Thyroid gland (tissue), 4 donors: ENCODE data around the gene RALGAPA1. TPM values are rescaled to one million over a fixed set of nuclear protein-coding genes. Genes with fewer than 3 reads are reported as not detected.

Source experiments
- DNase-seq, 2 donors: peaks; one replicate each; pipeline ENCODE4 v3.0.0-alpha.2; 2019
- H3K27ac ChIP-seq, 3 donors: fragments of 200-600 bp; sonication (generic); 1 replicate in 2 of 3; 2 replicates in 1 of 3; pipeline ENCODE4 v1.5.1; 2016 to 2019; ENCODE audit warnings: mild to moderate bottlenecking in 1 of 3, moderate library complexity in 1 of 3
- H3K27me3 ChIP-seq: fragments of 200-600 bp; sonication (generic); one replicate; pipeline ENCODE4 v1.5.1; 2019
- H3K36me3 ChIP-seq, 2 donors: fragments of 200-600 bp; sonication (generic); one replicate each; pipeline ENCODE4 v1.5.1; 2016 to 2019
- H3K4me1 ChIP-seq, 2 donors: fragments of 200-600 bp; sonication (generic); one replicate each; pipeline ENCODE4 v1.5.1; 2017 to 2019
- H3K4me3 ChIP-seq, 3 donors: fragments of 200-600 bp; sonication (generic); replicated peaks in 1 of 3; 1 replicate in 2 of 3; 2 replicates in 1 of 3; pipeline ENCODE4 v1.5.1; 2016; ENCODE audit warnings: mild to moderate bottlenecking in 1 of 3
- H3K9me3 ChIP-seq: fragments of 200-600 bp; sonication (generic); one replicate; pipeline ENCODE4 v1.5.1; 2017
- CTCF ChIP-seq, 6 experiments: fragments of 200-600 bp in 3 of 6; fragments of 450-650 bp in 3 of 6; sonication (generic) in 3 of 6; IDR thresholded peaks; one replicate each; pipeline ENCODE4 v1.5.1; 2016 to 2019; ENCODE audit warnings: antibody characterized with exemption in 6 of 6, mild to moderate bottlenecking in 2 of 6, inconsistent platforms in 1 of 6, moderate library complexity in 1 of 6
- POLR2A ChIP-seq, 2 donors: fragments of 450-650 bp; IDR thresholded peaks; one replicate each; pipeline ENCODE4 v1.6.1; 2017; ENCODE audit warnings: antibody characterized with exemption in 2 of 2, mild to moderate bottlenecking in 2 of 2, moderate library complexity in 1 of 2
- WGBS, 2 donors: methylation state at CpG; one replicate each; pipeline ENCODE4 v1.1.5; 2017; 5-methylcytosine and 5-hydroxymethylcytosine counted together
- intact Hi-C: fragments of 100-400 bp; cut with DNase I; formaldehyde crosslinking; loops from one replicate; pipeline ENCODE4 v1.15.1; 2023
- total RNA-seq, 4 donors: library from RNA; depleted of rRNA; stranded (reverse); fragments of >200 nt; gene quantifications; one replicate each; pipeline ENCODE4 v1.2.3, GENCODE V29; 2016

Gene RALGAPA1
- total RNA-seq, 4 donors from 2014 or later: 95.6 to 137 (median 111) TPM

DNA sequence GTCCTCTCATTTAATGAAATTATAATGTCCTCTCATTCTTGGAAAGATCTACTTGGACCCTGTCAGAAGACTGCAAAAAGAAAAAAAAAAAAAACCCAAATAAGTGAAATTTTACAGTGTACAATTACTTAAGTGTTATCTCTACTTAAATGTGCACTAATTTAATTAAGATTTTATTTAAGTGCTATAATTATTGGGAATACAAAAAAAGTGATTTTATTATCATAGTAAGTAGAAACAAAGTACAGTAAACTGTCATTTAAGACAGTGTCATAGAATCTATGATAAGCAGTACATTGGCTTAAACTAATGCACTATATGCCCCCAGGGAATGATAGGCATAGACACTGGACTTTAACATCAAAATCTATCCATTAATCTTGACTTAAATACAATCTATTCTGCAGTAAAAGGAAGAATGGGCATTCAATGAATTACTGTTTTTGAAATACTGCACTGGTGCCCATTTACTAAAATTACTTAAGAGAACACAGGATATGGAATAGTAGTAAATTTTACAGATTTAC, 251.8 kb downstream of the RALGAPA1 start:
- Histone ChIP-seq H3K4me1 (no peaks in the 10 kb centered on the region), H3K9me3 (no peaks in the 10 kb centered on the region), H3K36me3 (no peaks in the 10 kb centered on the region), H3K27me3 (no peaks in the 10 kb centered on the region), H3K4me3 (no peak overlapping the region), H3K27ac (no peak overlapping the region)
- no peak for DNase-seq
- intact Hi-C loops: no loop called here
- TF ChIP-seq POLR2A (IDR thresholded peaks at IDR 0.05) (no peak), CTCF (IDR thresholded peaks at IDR 0.05) (no peak)

GRCh38 chr14:35556548-35556947, 252.5 kb downstream of the RALGAPA1 start:
- Histone ChIP-seq H3K27me3 (no peaks in the 10 kb centered on the region), H3K27ac (no peak overlapping the region), H3K36me3 (no peaks in the 10 kb centered on the region), H3K9me3 (no peaks in the 10 kb centered on the region), H3K4me3 (no peak overlapping the region), H3K4me1 (peaks cover 0 to under 1% of the 10 kb centered on the region in 2 donors)
- DNase-seq: no peak
- intact Hi-C loops: no loop called here
- 76 to 91% methylated on average over 1 of the region's 1 CpG for WGBS, 2 donors
- TF ChIP-seq POLR2A (IDR thresholded peaks at IDR 0.05) (no peak), CTCF (IDR thresholded peaks at IDR 0.05) (no peak)

DNA sequence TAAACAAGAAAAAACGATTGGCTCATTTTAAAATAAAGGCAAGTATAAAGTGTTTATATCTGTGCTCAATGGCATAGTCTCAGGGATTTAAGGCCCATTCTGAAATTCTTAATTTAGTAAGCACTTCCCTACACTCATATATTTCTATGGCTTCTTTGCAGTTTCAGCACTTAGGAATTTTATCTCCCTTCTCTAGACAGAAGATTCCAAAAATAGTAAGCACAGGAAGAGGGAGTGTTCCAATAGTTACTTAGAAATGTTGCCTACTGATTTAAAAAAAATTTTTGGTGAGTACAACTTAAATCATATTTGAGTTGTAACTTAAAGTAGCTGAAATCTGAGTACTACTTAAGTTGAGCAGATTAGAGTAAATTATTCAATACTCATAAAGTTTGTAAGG, 255.3 kb downstream of the RALGAPA1 start:
- H3K27ac ChIP-seq: no peak overlapping the region
- intact Hi-C loops: no loop called here
- no peaks in the 10 kb centered on the region for H3K36me3 ChIP-seq
- H3K9me3 ChIP-seq: no peaks in the 10 kb centered on the region
- 65 to 81% methylated on average over 1 of the region's 1 CpG for WGBS, 2 donors
- no peak overlapping the region for H3K4me3 ChIP-seq
- DNase-seq: no peak
- no peak for TF ChIP-seq POLR2A (IDR thresholded peaks at IDR 0.05)
- no peak for TF ChIP-seq CTCF (IDR thresholded peaks at IDR 0.05)
- no peaks in the 10 kb centered on the region for H3K27me3 ChIP-seq
- peaks cover 0 to 3% of the 10 kb centered on the region in 2 donors for H3K4me1 ChIP-seq

GRCh38 chr14:35551081-35551480, 258.0 kb downstream of the RALGAPA1 start:
- TF ChIP-seq POLR2A (IDR thresholded peaks at IDR 0.05) (no peak), CTCF (IDR thresholded peaks at IDR 0.05) (no peak)
- Histone ChIP-seq H3K27me3 (no peaks in the 10 kb centered on the region), H3K4me3 (no peak overlapping the region), H3K36me3 (no peaks in the 10 kb centered on the region), H3K9me3 (no peaks in the 10 kb centered on the region), H3K4me1 (peaks cover 0 to 3% of the 10 kb centered on the region in 2 donors), H3K27ac (no peak overlapping the region)
- no peak for DNase-seq
- intact Hi-C loops: no loop called here
- WGBS, 2 donors: 54 to 62% methylated on average over 1 of the region's 1 CpG

- Histone ChIP-seq H3K9me3 (no peaks in the 10 kb centered on the region), H3K4me1 (peaks cover 0 to 3% of the 10 kb centered on the region in 2 donors), H3K36me3 (no peaks in the 10 kb centered on the region), H3K27me3 (no peaks in the 10 kb centered on the region), H3K4me3 (no peak overlapping the region), H3K27ac (no peak overlapping the region)
- 93 to 95% methylated on average over 4 of the region's 4 CpGs for WGBS, 2 donors
- no peak for TF ChIP-seq CTCF (IDR thresholded peaks at IDR 0.05)
- TF ChIP-seq POLR2A (IDR thresholded peaks at IDR 0.05): no peak
- DNase-seq: no peak
- intact Hi-C loops: no loop called here
Measured at GRCh38 chr14:35549551-35549950, 259.5 kb downstream of the RALGAPA1 start.
